Lower lobe of right lung (tissue), 2 donors: ENCODE measurements around the gene ASB18. TPM values are rescaled to one million over a fixed set of nuclear protein-coding genes. Genes with fewer than 3 reads are reported as not detected.

Experiments used
- ATAC-seq, 2 donors: fragments of 200-7000 bp; cut with Tn5 transposase; one replicate each; pipeline ENCODE4 v1.9.1; 2020 to 2022; ENCODE audit warnings: mild to moderate bottlenecking in 2 of 2, moderate library complexity in 2 of 2
- DNase-seq: peaks from one replicate; pipeline ENCODE4 v3.0.0-alpha.2; 2020
- H3K27ac ChIP-seq: fragments of 200-600 bp; one replicate; pipeline ENCODE4 v1.8.0; 2022
- H3K27me3 ChIP-seq: fragments of 200-600 bp; one replicate; pipeline ENCODE4 v1.8.0; 2022; ENCODE audit warnings: low read depth
- H3K36me3 ChIP-seq: fragments of 200-600 bp; one replicate; pipeline ENCODE4 v1.8.0; 2022; ENCODE audit warnings: mild to moderate bottlenecking
- H3K4me1 ChIP-seq: fragments of 200-600 bp; one replicate; pipeline ENCODE4 v1.8.0; 2022
- H3K4me3 ChIP-seq: fragments of 200-600 bp; one replicate; pipeline ENCODE4 v1.8.0; 2022; ENCODE audit warnings: mild to moderate bottlenecking
- H3K9me3 ChIP-seq: fragments of 200-600 bp; one replicate; pipeline ENCODE4 v1.8.0; 2022
- CTCF ChIP-seq: fragments of 200-600 bp; IDR thresholded peaks from one replicate; pipeline ENCODE4 v1.8.0; 2022; ENCODE audit warnings: antibody characterized with exemption, mild to moderate bottlenecking
- intact Hi-C: fragments of 100-400 bp; cut with DNase I; formaldehyde crosslinking; loops from one replicate; pipeline ENCODE4 v1.11.0; 2022
- total RNA-seq: library from RNA; stranded (reverse); fragmentation: NEBNext Ultra II Directional; extraction: Animal tissue kit (Norgen Biotek cat#: 25700); gene quantifications from one replicate; pipeline ENCODE4 v1.2.1, GENCODE V29; 2021
- donor health status: DM: no; HTN: yes; CAD: no; lungs with severe emphysema.

The ASB18 gene
- total RNA-seq, 1 donor from 2014 or later: not detected

GRCh38 chr2:236170590-236171165 is 93.5 kb downstream of the ASB18 start:
- no peaks in the 10 kb centered on the region for H3K36me3 ChIP-seq
- ATAC-seq (no peak), DNase-seq (no peak)
- peaks cover 96% of the 10 kb centered on the region for H3K27me3 ChIP-seq
- H3K27ac ChIP-seq: no peak overlapping the region
- H3K9me3 ChIP-seq: no peaks in the 10 kb centered on the region
- no peak overlapping the region for H3K4me3 ChIP-seq
- no peak for TF ChIP-seq CTCF
- intact Hi-C loops: loop anchor here (10.0 kb wide), 1 partner anchor 386 kb away; no protein-coding TSS in a partner anchor
- H3K4me1 ChIP-seq: peaks cover 33% of the 10 kb centered on the region

GRCh38 chr2:236169741-236170589 is 94.2 kb downstream of the ASB18 start:
- Histone ChIP-seq H3K27ac (no peak overlapping the region), H3K27me3 (peaks cover 100% of the 10 kb centered on the region), H3K9me3 (no peaks in the 10 kb centered on the region), H3K4me3 (no peak overlapping the region), H3K4me1 (peaks cover 34% of the 10 kb centered on the region), H3K36me3 (no peaks in the 10 kb centered on the region)
- DNase-seq (no peak), ATAC-seq (no peak)
- intact Hi-C loops: loop anchor here (10.0 kb wide), 1 partner anchor 385 kb away; no protein-coding TSS in a partner anchor
- no peak for TF ChIP-seq CTCF

- peaks cover 41% of the 10 kb centered on the region for H3K4me1 ChIP-seq
- H3K36me3 ChIP-seq: no peaks in the 10 kb centered on the region
- no peak for TF ChIP-seq CTCF
- H3K27ac ChIP-seq: no peak overlapping the region
- ATAC-seq (no peak), DNase-seq (no peak)
- no peaks in the 10 kb centered on the region for H3K9me3 ChIP-seq
- H3K4me3 ChIP-seq: no peak overlapping the region
- H3K27me3 ChIP-seq: peaks cover 100% of the 10 kb centered on the region
- intact Hi-C loops: no loop called here
These were observed 95.0 kb downstream of the ASB18 start for GRCh38 chr2:236169151-236169721.

- intact Hi-C loops: no loop called here
- Histone ChIP-seq H3K9me3 (no peaks in the 10 kb centered on the region), H3K27me3 (peaks cover 100% of the 10 kb centered on the region), H3K4me3 (peak within 1 kb of the TSS; percentile 38), H3K27ac (no peak within 1 kb of the TSS), H3K4me1 (peaks cover 50% of the 10 kb centered on the region), H3K36me3 (no peaks in the 10 kb centered on the region)
- DNase-seq (no peak), ATAC-seq (peak in 1 of 2 donors; percentile 34)
- TF ChIP-seq CTCF: no peak
These were observed 95.8 kb downstream of the ASB18 start, which contains the start of gene GBX2 for GRCh38 chr2:236168110-236169080. GBX2 (minus strand) TSS chr2:236168386; CDS start chr2:236167971, 415 bp downstream.
